Ascending aorta (tissue), 2 donors: Measurements from ENCODE around the gene PF4V1. TPM values are rescaled to one million over a fixed set of nuclear protein-coding genes. Genes with fewer than 3 reads are reported as not detected.
A peak's percentile ranks its signal among the peaks of the same experiment; 100 is the strongest.

Source experiments
- DNase-seq, 2 donors: peaks; one replicate each; pipeline ENCODE4 v3.0.0-alpha.2; 2019; ENCODE audit warnings: low spot score in 2 of 2
- H3K27ac ChIP-seq, 2 donors: fragments of 200-600 bp; sonication (generic); one replicate each; pipeline ENCODE4 v1.5.1; 2016 to 2017; ENCODE audit warnings: mild to moderate bottlenecking in 1 of 2
- H3K27me3 ChIP-seq: fragments of 200-600 bp; sonication (generic); one replicate; pipeline ENCODE4 v1.5.1; 2017
- H3K36me3 ChIP-seq, 2 donors: fragments of 200-600 bp; sonication (generic); one replicate each; pipeline ENCODE4 v1.5.1; 2016
- H3K4me1 ChIP-seq, 2 donors: fragments of 200-600 bp; sonication (generic); one replicate each; pipeline ENCODE4 v1.5.1; 2016 to 2017; ENCODE audit warnings: mild to moderate bottlenecking in 1 of 2
- H3K4me3 ChIP-seq, 2 donors: fragments of 200-600 bp; sonication (generic); one replicate each; pipeline ENCODE4 v1.5.1; 2016 to 2017; ENCODE audit warnings: mild to moderate bottlenecking in 1 of 2
- H3K9me3 ChIP-seq, 2 donors: fragments of 200-600 bp; sonication (generic); one replicate each; pipeline ENCODE4 v1.5.1; 2016
- intact Hi-C: fragments of 100-400 bp; cut with DNase I; formaldehyde crosslinking; loops from one replicate; pipeline ENCODE4 v1.15.1; 2023
- total RNA-seq: library from RNA; depleted of rRNA; stranded (reverse); fragments of >200 nt; gene quantifications from one replicate; pipeline ENCODE4 v1.1.0, GENCODE V29; 2016
- TF ChIP-seq, protein P1 (sequence below), 3 experiments: fragments of 200-600 bp in 2 of 3; fragments of 450-650 bp in 1 of 3; sonication (generic) in 2 of 3; IDR thresholded peaks; one replicate each; pipeline ENCODE4 v1.5.1; 2016 to 2019; ENCODE audit warnings: antibody characterized with exemption in 3 of 3, mild to moderate bottlenecking in 1 of 3, moderate library complexity in 1 of 3

Gene PF4V1
- total RNA-seq, 1 donor from 2014 or later = not detected

DNA sequence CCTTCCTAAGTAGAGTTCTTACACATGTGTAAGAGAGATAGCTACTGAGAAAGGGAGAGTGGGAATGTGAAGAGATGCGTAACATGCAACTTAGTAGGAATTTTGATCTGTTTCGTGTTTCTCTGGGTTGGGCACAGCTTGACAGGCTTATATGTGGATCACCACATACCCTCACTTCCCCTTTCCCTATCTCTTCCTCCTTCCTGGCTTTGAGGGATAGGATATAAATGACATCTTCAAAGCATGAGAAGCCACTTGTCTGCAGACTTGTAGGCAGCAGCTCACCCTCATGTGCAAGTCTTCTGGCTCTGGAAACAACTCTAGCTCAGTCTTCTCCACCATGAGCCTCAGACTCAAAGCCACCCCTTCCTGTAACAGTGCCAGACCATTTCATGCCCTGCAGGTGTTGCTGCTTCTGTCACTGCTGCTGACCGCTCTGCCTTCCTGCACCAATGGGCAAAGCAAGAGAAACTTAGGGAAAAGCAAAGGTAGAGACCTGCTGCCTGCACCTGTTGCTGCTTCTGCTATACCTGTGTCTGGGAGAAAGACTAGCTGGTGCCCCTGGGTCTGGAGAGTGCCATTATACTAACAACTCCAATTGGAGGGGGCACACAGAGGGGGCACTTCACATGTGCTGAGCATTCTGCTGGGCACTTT, 5.4 kb upstream of the PF4V1 start:
- intact Hi-C loops = no loop called here
- Histone ChIP-seq H3K9me3 (no peaks in the 10 kb centered on the region), H3K4me3 (no peak overlapping the region), H3K27ac (no peak overlapping the region), H3K27me3 (no peaks in the 10 kb centered on the region), H3K36me3 (no peaks in the 10 kb centered on the region), H3K4me1 (no peaks in the 10 kb centered on the region)
- no peak for DNase-seq
- TF ChIP-seq, protein P1, sequence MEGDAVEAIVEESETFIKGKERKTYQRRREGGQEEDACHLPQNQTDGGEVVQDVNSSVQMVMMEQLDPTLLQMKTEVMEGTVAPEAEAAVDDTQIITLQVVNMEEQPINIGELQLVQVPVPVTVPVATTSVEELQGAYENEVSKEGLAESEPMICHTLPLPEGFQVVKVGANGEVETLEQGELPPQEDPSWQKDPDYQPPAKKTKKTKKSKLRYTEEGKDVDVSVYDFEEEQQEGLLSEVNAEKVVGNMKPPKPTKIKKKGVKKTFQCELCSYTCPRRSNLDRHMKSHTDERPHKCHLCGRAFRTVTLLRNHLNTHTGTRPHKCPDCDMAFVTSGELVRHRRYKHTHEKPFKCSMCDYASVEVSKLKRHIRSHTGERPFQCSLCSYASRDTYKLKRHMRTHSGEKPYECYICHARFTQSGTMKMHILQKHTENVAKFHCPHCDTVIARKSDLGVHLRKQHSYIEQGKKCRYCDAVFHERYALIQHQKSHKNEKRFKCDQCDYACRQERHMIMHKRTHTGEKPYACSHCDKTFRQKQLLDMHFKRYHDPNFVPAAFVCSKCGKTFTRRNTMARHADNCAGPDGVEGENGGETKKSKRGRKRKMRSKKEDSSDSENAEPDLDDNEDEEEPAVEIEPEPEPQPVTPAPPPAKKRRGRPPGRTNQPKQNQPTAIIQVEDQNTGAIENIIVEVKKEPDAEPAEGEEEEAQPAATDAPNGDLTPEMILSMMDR (IDR thresholded peaks at IDR 0.05) = no peak

DNA sequence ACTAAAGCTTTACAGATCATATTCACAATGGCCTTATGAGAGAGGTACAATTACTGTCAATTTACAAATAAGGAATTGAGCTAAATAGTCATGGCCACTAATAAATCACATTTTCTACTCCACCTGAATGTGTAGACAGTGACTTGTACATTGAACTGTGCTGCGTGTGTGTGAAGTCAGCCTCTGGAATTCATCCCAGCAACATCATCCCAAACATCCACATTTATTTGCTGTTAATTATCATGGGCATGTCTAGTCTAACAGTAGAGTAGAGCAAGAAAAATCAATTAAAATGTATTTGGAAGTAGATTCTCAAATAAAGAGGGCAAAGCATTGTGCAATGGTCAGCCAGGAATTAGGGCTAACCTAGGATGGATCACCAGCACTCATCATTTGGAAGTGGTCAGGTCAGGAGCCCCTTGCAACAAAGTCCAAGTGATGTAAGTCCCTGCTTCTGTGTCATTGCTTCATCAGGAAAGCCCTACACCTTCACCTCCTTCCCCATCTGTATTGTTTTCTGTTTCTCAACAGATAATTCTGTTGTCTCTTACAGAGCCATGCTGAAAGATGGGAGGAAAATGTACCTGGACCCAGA, 4.8 kb upstream of the PF4V1 start:
- Histone ChIP-seq H3K4me3 (no peak overlapping the region), H3K36me3 (no peaks in the 10 kb centered on the region), H3K4me1 (no peaks in the 10 kb centered on the region), H3K9me3 (no peaks in the 10 kb centered on the region), H3K27ac (no peak overlapping the region), H3K27me3 (no peaks in the 10 kb centered on the region)
- intact Hi-C loops = no loop called here
- DNase-seq = no peak
- TF ChIP-seq, protein P1 (IDR thresholded peaks at IDR 0.05) = no peak

DNA sequence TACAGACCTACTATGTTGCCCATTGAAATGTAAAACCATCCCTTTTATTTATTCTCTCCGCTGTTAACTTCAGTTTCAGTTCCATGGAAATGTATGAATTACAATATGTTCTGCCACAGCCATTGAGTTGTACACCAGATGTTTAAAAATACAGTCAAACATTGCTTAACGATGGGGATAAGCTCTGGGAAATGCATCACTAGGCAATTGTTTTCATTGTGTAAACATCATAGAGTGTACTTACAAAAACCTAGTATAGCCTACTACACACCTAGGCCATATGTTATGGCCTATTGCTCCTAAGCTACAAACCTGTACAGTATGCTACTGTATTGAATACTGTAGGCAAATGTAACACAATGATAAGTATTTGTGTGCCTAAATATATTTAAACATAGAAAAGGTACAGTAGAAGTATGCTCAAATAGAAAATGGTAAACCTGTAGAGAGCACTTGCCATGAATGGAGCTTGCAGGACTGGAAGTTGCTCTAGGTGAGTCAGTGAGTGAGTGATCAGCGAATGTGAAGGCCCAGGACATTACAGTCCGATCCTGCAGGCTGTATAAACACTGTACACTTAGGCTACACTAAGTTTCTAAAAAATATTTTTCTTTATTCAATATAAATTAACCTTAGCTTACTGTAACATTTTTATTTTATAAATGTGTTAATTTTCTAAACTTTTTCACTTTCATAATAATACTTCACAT, 2.7 kb upstream of the PF4V1 start:
- intact Hi-C loops = no loop called here
- no peak overlapping the region for H3K4me3 ChIP-seq
- H3K36me3 ChIP-seq = no peaks in the 10 kb centered on the region
- no peaks in the 10 kb centered on the region for H3K4me1 ChIP-seq
- no peaks in the 10 kb centered on the region for H3K9me3 ChIP-seq
- no peak for DNase-seq
- TF ChIP-seq, protein P1 (IDR thresholded peaks at IDR 0.05) = no peak
- no peaks in the 10 kb centered on the region for H3K27me3 ChIP-seq
- no peak overlapping the region for H3K27ac ChIP-seq

DNA sequence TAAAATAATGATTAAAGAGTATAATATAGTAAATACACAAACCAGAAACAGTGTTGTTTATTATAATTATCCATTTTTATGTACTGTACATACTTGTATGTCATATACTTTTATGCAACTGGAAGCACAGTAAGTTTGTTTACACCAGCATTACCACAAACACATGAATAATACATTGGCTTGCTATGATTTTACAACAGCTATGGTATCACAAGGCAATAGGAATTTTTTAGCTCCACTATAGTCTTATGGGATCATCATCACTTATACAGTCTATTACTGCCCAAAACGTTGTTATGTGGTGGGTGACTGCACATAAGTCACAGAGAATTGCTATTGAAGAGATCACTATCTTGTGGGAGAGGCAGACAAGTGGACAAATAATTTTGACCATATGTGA, 1.8 kb upstream of the PF4V1 start:
- intact Hi-C loops = no loop called here
- H3K4me3 ChIP-seq = no peak overlapping the region
- no peaks in the 10 kb centered on the region for H3K27me3 ChIP-seq
- H3K36me3 ChIP-seq = no peaks in the 10 kb centered on the region
- no peaks in the 10 kb centered on the region for H3K4me1 ChIP-seq
- TF ChIP-seq, protein P1 (IDR thresholded peaks at IDR 0.05) = no peak
- no peak for DNase-seq
- H3K27ac ChIP-seq = no peak overlapping the region
- H3K9me3 ChIP-seq = no peaks in the 10 kb centered on the region

DNA sequence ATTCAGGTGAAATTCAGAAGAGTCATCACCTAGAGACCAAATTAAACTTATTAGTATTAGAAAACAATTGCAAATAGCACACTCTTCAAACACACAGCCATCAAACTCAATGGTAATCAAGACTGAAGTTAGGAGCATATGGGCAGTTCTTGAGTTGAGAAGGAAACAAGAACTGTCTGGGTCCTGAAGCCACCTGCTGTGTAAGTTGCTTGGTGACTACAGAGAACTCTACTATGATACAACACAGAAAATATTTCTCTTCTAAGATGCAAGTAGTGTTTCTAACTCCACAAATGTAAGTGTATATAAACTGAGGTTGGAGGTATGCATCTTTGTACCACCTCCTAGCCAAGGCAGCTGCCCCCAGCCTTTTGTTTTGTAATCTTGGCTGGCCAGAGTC, 325 bp upstream of the PF4V1 start:
- peak overlapping the region in 1 of 2 donors; percentile 31 for H3K4me3 ChIP-seq

More for the DNA sequence above, 325 bp upstream of the PF4V1 start:
- intact Hi-C loops = no loop called here
- Histone ChIP-seq H3K4me1 (no peaks in the 10 kb centered on the region), H3K9me3 (no peaks in the 10 kb centered on the region), H3K27me3 (no peaks in the 10 kb centered on the region), H3K27ac (no peak overlapping the region), H3K36me3 (no peaks in the 10 kb centered on the region)
- DNase-seq = no peak
- TF ChIP-seq, protein P1 (IDR thresholded peaks at IDR 0.05) = no peak
